ENCODE data around the gene SCN1B. TPM values are rescaled to one million over a fixed set of nuclear protein-coding genes. Genes with fewer than 3 reads are reported as not detected.

SCN1B gene
- total and polyA plus RNA-seq, 2 of the 13 experiments (the other 11 are each of a cell fraction or from before 2014, with no cell fraction given): 2.7 to 20.1 TPM

- no peak for TF ChIP-seq NFIC (IDR thresholded peaks at IDR 0.05; ENCODE audit: low read length)
- TF ChIP-seq DZIP1 (CRISPR knock-in tag; IDR thresholded peaks at IDR 0.05): 0 out of 2 replicates have a peak, but pooled peaks have one; percentile 1
- TF ChIP-seq SSRP1 (CRISPR knock-in tag; IDR thresholded peaks at IDR 0.05): no peak
- TF ChIP-seq TP53 (CRISPR knock-in tag; conservative IDR thresholded peaks at IDR 0.05): 0 out of 2 replicates have a peak, but pooled peaks have one; percentile 21
- TF ChIP-seq CAMTA2 (CRISPR knock-in tag; IDR thresholded peaks at IDR 0.05; ENCODE audit: borderline replicate concordance): peak; percentile 92; the same call in 1 of the 2 replicates
- TF ChIP-seq CREBL2 (CRISPR knock-in tag; IDR thresholded peaks at IDR 0.05; ENCODE audit: borderline replicate concordance): 0 out of 2 replicates have a peak, but pooled peaks have one; percentile 53
- peak; percentile 20; the same call in 1 of the 2 replicates for TF ChIP-seq ZNF543 (CRISPR knock-in tag; IDR thresholded peaks at IDR 0.05)
- TF ChIP-seq GATA4 (IDR thresholded peaks at IDR 0.05; ENCODE audit: borderline replicate concordance, low read depth): peak; percentile 89
- peak; percentile 81; the same call in 1 of the 2 replicates for TF ChIP-seq ZBTB4 (CRISPR knock-in tag; IDR thresholded peaks at IDR 0.05; ENCODE audit: borderline replicate concordance)
- peak; percentile 95 for TF ChIP-seq ZNF274 (CRISPR knock-in tag; IDR thresholded peaks at IDR 0.05)
- TF ChIP-seq ADNP (CRISPR knock-in tag; IDR thresholded peaks at IDR 0.05): no peak
- TF ChIP-seq HNRNPH1 (optimal IDR thresholded peaks at IDR 0.05; ENCODE audit: low read depth, low read length): no peak
- peak; percentile 73; the same call in 1 of the 2 replicates for TF ChIP-seq ELF4 (CRISPR knock-in tag; IDR thresholded peaks at IDR 0.05; ENCODE audit: borderline replicate concordance)
- peak; percentile 24; the same call in 1 of the 2 replicates for TF ChIP-seq ZNF580 (CRISPR knock-in tag; IDR thresholded peaks at IDR 0.05; ENCODE audit: borderline replicate concordance, low read depth)
- TF ChIP-seq ZFYVE20 (CRISPR knock-in tag; IDR thresholded peaks at IDR 0.05; ENCODE audit: borderline replicate concordance, low read depth): 0 out of 2 replicates have a peak, but pooled peaks have one; percentile 39
- TF ChIP-seq GZF1 (CRISPR knock-in tag; IDR thresholded peaks at IDR 0.05): peak; percentile 81
- TF ChIP-seq ARID3A (IDR thresholded peaks at IDR 0.05; ENCODE audit: low read depth, low read length): no peak
- TF ChIP-seq TMF1 (CRISPR knock-in tag; IDR thresholded peaks at IDR 0.05; ENCODE audit: low read depth): no peak; the same call in 1 of the 2 replicates
- no peak for TF ChIP-seq FLYWCH1 (CRISPR knock-in tag; IDR thresholded peaks at IDR 0.05)
- TF ChIP-seq FOXC1 (CRISPR knock-in tag; IDR thresholded peaks at IDR 0.05; ENCODE audit: borderline replicate concordance): peak; percentile 31; the same call in 1 of the 2 replicates
- TF ChIP-seq ZNF564 (CRISPR knock-in tag; IDR thresholded peaks at IDR 0.05): peak; percentile 91; the same call in 1 of the 2 replicates
These were observed 10.7 kb downstream of the SCN1B start (continued) for GRCh38 chr19:35040826-35041547.
